K562 (cell line): ENCODE measurements around the gene CAMK2B. TPM values are rescaled to one million over a fixed set of nuclear protein-coding genes. Genes with fewer than 3 reads are reported as not detected.

Experiments used
- ATAC-seq: fragments of 200-7000 bp; cut with Tn5 transposase; 3 replicates; pipeline ENCODE4 v1.9.1; 2020; ENCODE audit warnings: moderate library complexity
- BruUV-seq: library from RNA; stranded (reverse); fragments of 400-500 nt; replicated peaks from 2 replicates; lab custom pipeline; 2021; lab: Mats Ljungman, UMichigan
- CTCF ChIA-PET: fragments of 300-600 bp; formaldehyde crosslinking; extraction: SDS; loops from one replicate; lab custom pipeline; 2021; ENCODE audit warnings: low intra/inter-chr PET ratio; lab: Yijun Ruan, JAX
- POLR2A ChIA-PET: fragments of 300-600, 350-650 bp; sonication (Branson Sonifier 250); formaldehyde crosslinking; extraction: SDS; loops from one replicate; lab custom pipeline; 2021; ENCODE audit warnings: antibody characterized with exemption, inconsistent platforms; lab: Yijun Ruan, JAX
- DNase-seq, 4 experiments: peaks; one replicate each; pipeline versions ENCODE4 v3.0.0 to v3.0.0-alpha.2; 2011 to 2018; ENCODE audit warnings: low spot score in 3 of 4, mixed read lengths in 3 of 4; ENCODE audit errors: extremely low read depth in 1 of 4
- FAIRE-seq: peaks from 2 replicates; lab custom pipeline; 2011; peaks lifted over from hg19 to GRCh38; lab: Jason Lieb, UNC
- H2AFZ ChIP-seq: 2 replicates; pipeline ENCODE4 v1.6.0; 2011; ENCODE audit warnings: low read depth, low read length, control low read depth, inconsistent platforms
- H3K27ac ChIP-seq: fragments of 200-600 bp; 3 replicates; pipeline ENCODE4 v1.8.0; 2011; ENCODE audit warnings: low read depth, mild to moderate bottlenecking, control low read depth, inconsistent platforms, low read length, moderate library complexity, mixed read lengths; ENCODE audit errors: extremely low read depth
- H3K27me3 ChIP-seq, 2 experiments: fragments of 300-600 bp in 1 of 2; 2 replicates in 1 of 2; 3 replicates in 1 of 2; pipeline versions ENCODE4 v1.6.0 to v1.8.0; 2011; ENCODE audit warnings: inconsistent platforms in 2 of 2, low read length in 2 of 2, mild to moderate bottlenecking in 1 of 2, mixed read lengths in 1 of 2, moderate library complexity in 1 of 2; ENCODE audit not compliant: control insufficient read depth in 2 of 2, insufficient read depth in 2 of 2
- H3K36me3 ChIP-seq: fragments of 300-600 bp; 3 replicates; pipeline ENCODE4 v1.8.0; 2011; ENCODE audit warnings: mild to moderate bottlenecking, low read length, inconsistent platforms; ENCODE audit not compliant: control insufficient read depth, insufficient read depth
- H3K4me1 ChIP-seq, 2 experiments: fragments of 200-600 bp in 1 of 2; replicated peaks in 1 of 2; 2 replicates in 1 of 2; 3 replicates in 1 of 2; pipeline versions ENCODE4 v1.5.1 to v1.8.0; 2011; ENCODE audit warnings: inconsistent platforms in 2 of 2, low read length in 2 of 2, mild to moderate bottlenecking in 1 of 2, mixed read lengths in 1 of 2, moderate library complexity in 1 of 2; ENCODE audit not compliant: control insufficient read depth in 2 of 2, insufficient read depth in 2 of 2
- H3K4me2 ChIP-seq: 2 replicates; pipeline ENCODE4 v1.6.1; 2011; ENCODE audit warnings: low read length, control low read depth, inconsistent platforms, mixed read lengths; ENCODE audit not compliant: insufficient read depth
- H3K4me3 ChIP-seq: fragments of 200-600 bp; sonication (generic), shearing (Covaris generic); 2 replicates; pipeline ENCODE4 v1.5.1; 2016; ENCODE audit warnings: control low read depth, inconsistent platforms
- H3K79me2 ChIP-seq: fragments of 200-600 bp; 3 replicates; pipeline ENCODE4 v1.8.0; 2011; ENCODE audit warnings: low read length, inconsistent platforms; ENCODE audit not compliant: control insufficient read depth, insufficient read depth
- H3K9ac ChIP-seq, 2 experiments: 2 replicates each; pipeline versions ENCODE4 v1.6.0 to v1.6.1; 2011; ENCODE audit warnings: low read depth in 2 of 2, low read length in 2 of 2, control low read depth in 1 of 2, inconsistent platforms in 1 of 2, mild to moderate bottlenecking in 1 of 2, mixed read lengths in 1 of 2; ENCODE audit not compliant: insufficient read depth in 1 of 2
- H3K9me1 ChIP-seq: one replicate; pipeline ENCODE4 v1.6.0; 2011; ENCODE audit warnings: inconsistent platforms, mild to moderate bottlenecking, low read length, moderate library complexity; ENCODE audit not compliant: control insufficient read depth, insufficient read depth
- H3K9me3 ChIP-seq: replicated peaks from 2 replicates; pipeline ENCODE4 v1.5.1; 2011; ENCODE audit warnings: low read depth, low read length, inconsistent platforms; ENCODE audit not compliant: control insufficient read depth, insufficient read depth
- H4K20me1 ChIP-seq: replicated peaks from 2 replicates; pipeline ENCODE4 v1.6.1; 2011; ENCODE audit warnings: low read length, inconsistent platforms, mixed read lengths; ENCODE audit not compliant: control insufficient read depth, insufficient read depth
- RBM25 ChIP-seq: fragments of 200-400 bp; formaldehyde crosslinking; IDR thresholded peaks from 2 replicates; pipeline ENCODE4 v1.6.1; 2018; ENCODE audit warnings: low read length, low read depth, moderate library complexity; ENCODE audit not compliant: severe bottlenecking
- SMARCC2 ChIP-seq: fragments of 450-650 bp; IDR thresholded peaks from 2 replicates; pipeline ENCODE4 v1.6.1; 2017; ENCODE audit warnings: antibody characterized with exemption, moderate library complexity, mild to moderate bottlenecking, low read depth
- SRSF3 ChIP-seq: fragments of 200-400 bp; formaldehyde crosslinking; IDR thresholded peaks from 2 replicates; pipeline ENCODE4 v1.6.1; 2016; ENCODE audit warnings: mild to moderate bottlenecking, low read length, moderate library complexity; ENCODE audit not compliant: insufficient read depth
- ZNF830 ChIP-seq: fragments of 250-450 bp; sonication (Bioruptor Pico); IDR thresholded peaks from 2 replicates; pipeline ENCODE4 v1.5.0; 2021; ENCODE audit warnings: mild to moderate bottlenecking
- WGBS: fragments of 100-300 bp; shearing (Covaris generic); methylation state at CpG from one replicate; pipeline ENCODE4 v1.1.6; 2016; ENCODE audit warnings: low coverage, mixed read lengths; ENCODE audit not compliant: insufficient coverage; ENCODE audit errors: missing lambda C conversion rate; 5-methylcytosine and 5-hydroxymethylcytosine counted together
- in situ Hi-C: fragments of 300-500 bp; cut with MboI; formaldehyde crosslinking; loops from 4 replicates; pipeline ENCODE4 v1.15.0; 2018; ENCODE audit warnings: inconsistent platforms, mixed read lengths
- intact Hi-C: fragments of 100-400 bp; cut with micrococcal nuclease; formaldehyde crosslinking; loops from 2 replicates; pipeline ENCODE4 v1.14.2; 2022
- polyA plus RNA-seq, 8 experiments: library from polyadenylated mRNA; depleted of rRNA in 4 of 8; stranded (reverse) in 5 of 8; unstranded in 3 of 8; fragments of >200 nt; fragmentation: Nextera tagmentation in 2 of 8; fragmentation: Illumina TruSeq in 1 of 8; extraction: Ambion mirVana in 2 of 8; extraction: Trizol in 1 of 8; gene quantifications; 2 replicates each; pipeline versions ENCODE4 v1.2.1 to v1.2.3, GENCODE V29; 2011 to 2014; ENCODE audit warnings: inconsistent platforms in 1 of 8, missing spikeins in 1 of 8
- total RNA-seq, 7 experiments: library from RNA; depleted of rRNA in 6 of 7; stranded (reverse); fragments of >200 nt in 6 of 7; fragmentation: Illumina TruSeq in 2 of 7; extraction: Trizol in 2 of 7; gene quantifications; 2 replicates each; pipeline versions ENCODE4 v1.2.1 to v1.2.3, GENCODE V29; 2011 to 2021; ENCODE audit warnings: low replicate concordance in 1 of 7
- TF ChIP-seq, protein P1 (sequence below): sonication (generic); formaldehyde crosslinking; IDR thresholded peaks from 2 replicates; pipeline ENCODE4 v1.8.0; 2022; ENCODE audit warnings: missing genetic modification reagents, mild to moderate bottlenecking, moderate library complexity, borderline replicate concordance

The CAMK2B gene
- total and polyA plus RNA-seq, 9 of the 15 experiments (the other 6 are each of a cell fraction or from before 2014, with no cell fraction given): 0.04 to 0.09 (median 0.05) TPM; not detected in 4

DNA sequence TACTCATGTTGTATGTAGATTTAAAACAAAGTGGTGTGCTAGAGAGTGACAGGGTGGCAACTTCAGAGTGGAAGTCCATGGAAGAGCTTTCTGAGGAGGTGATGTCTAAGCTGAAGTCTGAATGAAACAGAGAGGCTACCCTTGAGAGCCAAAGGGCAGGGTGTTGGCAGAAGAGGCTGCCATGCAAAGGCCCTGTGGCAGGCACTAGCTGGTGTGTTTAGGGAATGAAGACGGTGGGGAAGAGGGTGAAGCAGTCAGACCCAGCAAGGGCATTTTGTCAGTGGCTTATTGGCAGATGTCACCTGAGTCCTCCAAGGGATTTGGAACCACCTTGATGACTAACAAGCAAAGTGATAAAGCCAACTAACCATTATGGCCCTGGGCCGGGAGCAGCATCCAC is 3.7 kb upstream of the CAMK2B start:
- in situ Hi-C loops: no loop called here
- no peak for FAIRE-seq
- ATAC-seq: no peak
- DNase-seq: no peak
- H3K4me1 ChIP-seq: no peaks in the 10 kb centered on the region; a peak in 1 of 5 replicates
- peak; percentile 38 for TF ChIP-seq RBM25
- no peak for TF ChIP-seq ZNF830 (CRISPR knock-in tag)
- TF ChIP-seq, protein P1, sequence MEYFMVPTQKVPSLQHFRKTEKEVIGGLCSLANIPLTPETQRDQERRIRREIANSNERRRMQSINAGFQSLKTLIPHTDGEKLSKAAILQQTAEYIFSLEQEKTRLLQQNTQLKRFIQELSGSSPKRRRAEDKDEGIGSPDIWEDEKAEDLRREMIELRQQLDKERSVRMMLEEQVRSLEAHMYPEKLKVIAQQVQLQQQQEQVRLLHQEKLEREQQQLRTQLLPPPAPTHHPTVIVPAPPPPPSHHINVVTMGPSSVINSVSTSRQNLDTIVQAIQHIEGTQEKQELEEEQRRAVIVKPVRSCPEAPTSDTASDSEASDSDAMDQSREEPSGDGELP (CRISPR knock-in tag): no peak
- no peak for TF ChIP-seq SMARCC2
- no peak for TF ChIP-seq SRSF3
- TF ChIP-seq, all 486 proteins: peak for 1
- no peak overlapping the region for H2AFZ ChIP-seq
- no peak overlapping the region for H3K4me3 ChIP-seq
- H3K36me3 ChIP-seq: no peaks in the 10 kb centered on the region
- ChIA-PET POLR2A (no interaction called here), CTCF (no interaction called here)
- H3K4me2 ChIP-seq: no peak overlapping the region
- BruUV-seq: no TSS peak
- H3K79me2 ChIP-seq: no peaks in the 10 kb centered on the region
- intact Hi-C loops: no loop called here
- no peaks in the 10 kb centered on the region for H3K9me3 ChIP-seq
- no peak overlapping the region for H3K27ac ChIP-seq
- WGBS: 6% methylated on average over 2 of the region's 2 CpGs
- H3K9ac ChIP-seq: no peak overlapping the region
- H4K20me1 ChIP-seq: no peaks in the 10 kb centered on the region
- no peaks in the 10 kb centered on the region for H3K9me1 ChIP-seq
- peaks cover 6 to 23% of the 10 kb centered on the region in 2 experiments; a peak in 4 of 5 replicates for H3K27me3 ChIP-seq
